DND-41 (cell line): ENCODE measurements around the gene MTA3.

Experiments used
- EZH2 ChIP-seq: IDR thresholded peaks from 3 replicates; pipeline ENCODE4 v1.6.1; 2012; ENCODE audit warnings: borderline replicate concordance, low read depth, mild to moderate bottlenecking, moderate library complexity, low read length, inconsistent platforms; ENCODE audit not compliant: severe bottlenecking
- TF ChIP-seq, protein P1 (sequence below): IDR thresholded peaks from 2 replicates; pipeline ENCODE4 v1.5.1; 2012; ENCODE audit warnings: borderline replicate concordance, low read length, moderate library complexity, mild to moderate bottlenecking; ENCODE audit not compliant: poor library complexity, severe bottlenecking; ENCODE audit errors: extremely low read depth

DNA sequence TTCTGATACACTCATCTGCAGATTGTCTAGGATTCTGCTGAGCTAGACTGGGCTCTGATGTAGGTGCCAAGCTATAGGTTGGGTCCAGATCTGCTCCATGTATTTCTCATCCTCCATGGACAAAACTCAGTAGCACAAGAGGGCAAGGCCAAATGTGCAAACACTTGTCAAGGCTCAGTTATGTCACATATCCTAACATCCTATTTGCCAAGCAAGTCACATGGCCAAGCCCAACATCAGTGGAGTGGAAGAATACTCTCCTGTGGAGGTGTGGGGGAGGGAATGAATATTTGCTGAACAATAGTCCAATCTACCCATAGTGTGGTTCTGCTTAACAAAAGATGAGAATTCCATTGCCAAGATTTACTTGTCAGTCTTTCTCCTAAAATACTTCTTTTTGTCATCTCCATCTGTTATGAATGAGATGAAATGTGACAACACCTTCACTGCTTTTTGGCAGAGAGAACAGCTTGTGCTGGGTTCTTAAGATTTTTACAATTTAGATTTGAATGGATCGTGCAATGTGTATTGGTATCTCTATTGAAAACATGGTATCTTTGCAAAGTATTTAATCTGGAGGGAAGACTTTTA is 105.7 kb downstream of the MTA3 start:
- TF ChIP-seq EZH2, result no peak
- TF ChIP-seq, protein P1, sequence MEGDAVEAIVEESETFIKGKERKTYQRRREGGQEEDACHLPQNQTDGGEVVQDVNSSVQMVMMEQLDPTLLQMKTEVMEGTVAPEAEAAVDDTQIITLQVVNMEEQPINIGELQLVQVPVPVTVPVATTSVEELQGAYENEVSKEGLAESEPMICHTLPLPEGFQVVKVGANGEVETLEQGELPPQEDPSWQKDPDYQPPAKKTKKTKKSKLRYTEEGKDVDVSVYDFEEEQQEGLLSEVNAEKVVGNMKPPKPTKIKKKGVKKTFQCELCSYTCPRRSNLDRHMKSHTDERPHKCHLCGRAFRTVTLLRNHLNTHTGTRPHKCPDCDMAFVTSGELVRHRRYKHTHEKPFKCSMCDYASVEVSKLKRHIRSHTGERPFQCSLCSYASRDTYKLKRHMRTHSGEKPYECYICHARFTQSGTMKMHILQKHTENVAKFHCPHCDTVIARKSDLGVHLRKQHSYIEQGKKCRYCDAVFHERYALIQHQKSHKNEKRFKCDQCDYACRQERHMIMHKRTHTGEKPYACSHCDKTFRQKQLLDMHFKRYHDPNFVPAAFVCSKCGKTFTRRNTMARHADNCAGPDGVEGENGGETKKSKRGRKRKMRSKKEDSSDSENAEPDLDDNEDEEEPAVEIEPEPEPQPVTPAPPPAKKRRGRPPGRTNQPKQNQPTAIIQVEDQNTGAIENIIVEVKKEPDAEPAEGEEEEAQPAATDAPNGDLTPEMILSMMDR, result no peak
